Psoas muscle (tissue), 8 donors: ENCODE data around the gene FGD4. TPM values are rescaled to one million over a fixed set of nuclear protein-coding genes. Genes with fewer than 3 reads are reported as not detected.

ENCODE experiments used
- ATAC-seq, 4 donors: fragments of 200-7000 bp; cut with Tn5 transposase; one replicate each; pipeline ENCODE4 v1.9.1; 2020; ENCODE audit warnings: moderate library complexity in 3 of 4, mild to moderate bottlenecking in 2 of 4
- DNase-seq, 2 donors: peaks; one replicate each; pipeline ENCODE4 v3.0.0-alpha.2; 2020
- H3K27ac ChIP-seq: fragments of 200-600 bp; one replicate; pipeline ENCODE4 v1.8.0; 2022
- H3K27me3 ChIP-seq, 3 donors: fragments of 200-600 bp in 1 of 3; one replicate each; pipeline versions ENCODE4 v1.6.1 to v1.8.0; 2013 to 2022; ENCODE audit warnings: low read length in 2 of 3, mild to moderate bottlenecking in 2 of 3, moderate library complexity in 1 of 3; ENCODE audit not compliant: insufficient read depth in 3 of 3
- H3K36me3 ChIP-seq, 2 donors: fragments of 200-600 bp in 1 of 2; one replicate each; pipeline versions ENCODE4 v1.6.1 to v1.8.0; 2013 to 2022; ENCODE audit warnings: low read depth in 1 of 2, mild to moderate bottlenecking in 1 of 2, moderate library complexity in 1 of 2; ENCODE audit not compliant: insufficient read depth in 1 of 2
- H3K4me1 ChIP-seq: fragments of 200-600 bp; one replicate; pipeline ENCODE4 v1.8.0; 2022
- H3K4me3 ChIP-seq: fragments of 200-600 bp; one replicate; pipeline ENCODE4 v1.8.0; 2022; ENCODE audit warnings: mild to moderate bottlenecking
- H3K9me3 ChIP-seq: fragments of 200-600 bp; one replicate; pipeline ENCODE4 v1.8.0; 2022
- CTCF ChIP-seq: fragments of 200-600 bp; IDR thresholded peaks from one replicate; pipeline ENCODE4 v1.8.0; 2022; ENCODE audit warnings: antibody characterized with exemption
- WGBS, 3 donors: extraction: QIAGEN DNeasy Blood & Tissue Kit; methylation state at CpG; one replicate each; pipeline versions ENCODE4 v1.1.6 to v1.1.7; 2013; 5-methylcytosine and 5-hydroxymethylcytosine counted together
- intact Hi-C, 2 donors: fragments of 100-400 bp; cut with DNase I; formaldehyde crosslinking; loops; one replicate each; pipeline versions ENCODE4 v1.11.0 to v1.14.2; 2022
- polyA plus RNA-seq, 3 donors: library from polyadenylated mRNA; stranded (reverse); fragments of 200-250 nt; gene quantifications; one replicate each; pipeline ENCODE4 v1.2.3, GENCODE V29; 2013
- total RNA-seq, 4 donors: library from RNA; stranded (reverse); fragmentation: NEBNext Ultra II Directional in 2 of 4; extraction: Animal tissue kit (Norgen Biotek cat#: 25700) in 2 of 4; gene quantifications; one replicate each; pipeline versions ENCODE4 v1.2.1 to v1.2.4, GENCODE V29; 2021 to 2023
- donor health status: healthy with polysubstance abuse.
- donor health status: DM: no; HTN: no; CAD: no; lungs with moderate emphysema.
- donor health status: Bipolar disorder and iron deficiency.
- donor health status: healthy.
- donor health status: DM: yes; HTN: yes; CAD: no.
- donor health status: DM: no; HTN: no; CAD: no.
- donor health status: DM: no; HTN: no; CAD: no.
- donor health status: DM: yes; HTN: yes; CAD: no.

FGD4 gene
- total and polyA plus RNA-seq, 7 donors = 1.1 to 20.8 (median 14.9) TPM

GRCh38 chr12:32651151-32651955 lies 252.0 kb downstream of the FGD4 start:
- 88 to 94% (median 90%) methylated on average over 5 of the region's 5 CpGs for WGBS, 3 donors
- DNase-seq = no peak

GRCh38 chr12:32651956-32652210 lies 252.5 kb downstream of the FGD4 start:
- Histone ChIP-seq H3K36me3 (no peaks in the 10 kb centered on the region), H3K4me1 (no peaks in the 10 kb centered on the region), H3K27me3 (no peaks in the 10 kb centered on the region), H3K27ac (no peak overlapping the region), H3K4me3 (no peak overlapping the region), H3K9me3 (no peaks in the 10 kb centered on the region)
- intact Hi-C loops = no loop called here
- WGBS, 3 donors = 82 to 90% (median 88%) methylated on average over 4 of the region's 4 CpGs
- TF ChIP-seq CTCF = no peak
- ATAC-seq (no peak), DNase-seq (no peak)

More at GRCh38 chr12:32651151-32651955, 252.0 kb downstream of the FGD4 start:
- TF ChIP-seq CTCF = no peak
- H3K4me1 ChIP-seq = no peaks in the 10 kb centered on the region
- no peak overlapping the region for H3K27ac ChIP-seq
- intact Hi-C loops = no loop called here
- no peaks in the 10 kb centered on the region for H3K27me3 ChIP-seq
- no peaks in the 10 kb centered on the region for H3K9me3 ChIP-seq
- H3K36me3 ChIP-seq = peaks cover 0 to 2% of the 10 kb centered on the region in 2 donors
- no peak overlapping the region for H3K4me3 ChIP-seq
- no peak for ATAC-seq

- intact Hi-C loops = no loop called here
- Histone ChIP-seq H3K4me3 (no peak overlapping the region), H3K27me3 (no peaks in the 10 kb centered on the region), H3K27ac (peak overlapping the region; percentile 86), H3K4me1 (peaks cover 20% of the 10 kb centered on the region), H3K36me3 (no peaks in the 10 kb centered on the region), H3K9me3 (no peaks in the 10 kb centered on the region)
- ATAC-seq (no peak), DNase-seq (no peak)
- no peak for TF ChIP-seq CTCF
- WGBS, 3 donors = 43 to 46% (median 45%) methylated on average over 6 of the region's 6 CpGs
Measured at GRCh38 chr12:32659908-32660440, 260.6 kb downstream of the FGD4 start.

GRCh38 chr12:32661706-32662105 lies 262.3 kb downstream of the FGD4 start:
- intact Hi-C loops = no loop called here
- Histone ChIP-seq H3K27me3 (no peaks in the 10 kb centered on the region), H3K4me1 (peaks cover 20% of the 10 kb centered on the region), H3K27ac (peak overlapping the region; percentile 86), H3K36me3 (no peaks in the 10 kb centered on the region), H3K4me3 (no peak overlapping the region), H3K9me3 (no peaks in the 10 kb centered on the region)
- TF ChIP-seq CTCF = no peak
- ATAC-seq = peak; percentile 91 to 96 (median 92)
- WGBS, 3 donors = 38 to 53% (median 41%) methylated on average over 7 of the region's 7 CpGs
- DNase-seq = peak; percentile 52 to 86
